IMR-90 (cell line): ENCODE results near the gene LDLRAD3. TPM values are rescaled to one million over a fixed set of nuclear protein-coding genes. Genes with fewer than 3 reads are reported as not detected.

Experiments used
- ATAC-seq: fragments of 200-7000 bp; cut with Tn5 transposase; 2 replicates; pipeline ENCODE4 v1.9.1; 2020; ENCODE audit warnings: low read depth, mild to moderate bottlenecking, moderate library complexity
- BruUV-seq: library from RNA; stranded (reverse); fragments of 400-500 nt; replicated peaks from 2 replicates; lab custom pipeline; 2021; lab: Mats Ljungman, UMichigan
- CTCF ChIA-PET: fragments of 300-600 bp; formaldehyde crosslinking; extraction: SDS; loops from one replicate; lab custom pipeline; 2021; ENCODE audit warnings: antibody characterized with exemption; lab: Yijun Ruan, JAX
- POLR2A ChIA-PET: fragments of 300-600 bp; sonication (Branson Sonifier 250); formaldehyde crosslinking; loops from one replicate; lab custom pipeline; 2022; ENCODE audit warnings: antibody characterized with exemption; ENCODE audit not compliant: unreplicated experiment; lab: Charles Lee
- DNase-seq: peaks from one replicate; pipeline ENCODE4 v3.0.0; 2013
- H2AFZ ChIP-seq: replicated peaks from 2 replicates; pipeline ENCODE3; 2013; ENCODE audit warnings: low read length, mild to moderate bottlenecking; ENCODE audit not compliant: poor library complexity
- H2AK5ac ChIP-seq: 2 replicates; pipeline ENCODE4 v1.6.1; 2013; ENCODE audit warnings: low read depth, low read length, inconsistent platforms
- H2AK9ac ChIP-seq: replicated peaks from 2 replicates; pipeline ENCODE3; 2013; ENCODE audit warnings: mild to moderate bottlenecking, low read depth, low read length, moderate library complexity; ENCODE audit not compliant: poor library complexity
- H2BK120ac ChIP-seq: 2 replicates; pipeline ENCODE4 v1.6.1; 2013; ENCODE audit warnings: low read depth, low read length, inconsistent platforms
- H2BK15ac ChIP-seq: 3 replicates; pipeline ENCODE4 v1.6.1; 2013; ENCODE audit warnings: low read depth, low read length, inconsistent platforms
- H2BK20ac ChIP-seq: 2 replicates; pipeline ENCODE4 v1.6.1; 2013; ENCODE audit warnings: low read depth, mild to moderate bottlenecking, inconsistent platforms, low read length, moderate library complexity
- H2BK5ac ChIP-seq: 2 replicates; pipeline ENCODE4 v1.6.1; 2013; ENCODE audit warnings: mild to moderate bottlenecking, low read depth, low read length, inconsistent platforms; ENCODE audit not compliant: poor library complexity, severe bottlenecking
- H3K14ac ChIP-seq: replicated peaks from 2 replicates; pipeline ENCODE4 v1.6.1; 2013; ENCODE audit warnings: low read depth, low read length, inconsistent platforms
- H3K18ac ChIP-seq: 2 replicates; pipeline ENCODE4 v1.6.1; 2013; ENCODE audit warnings: low read depth, low read length, control low read depth
- H3K23ac ChIP-seq: 2 replicates; pipeline ENCODE4 v1.6.1; 2013; ENCODE audit warnings: low read depth, low read length, inconsistent platforms
- H3K27ac ChIP-seq: 2 replicates; pipeline ENCODE4 v1.5.1; 2013; ENCODE audit warnings: mild to moderate bottlenecking, control low read depth, low read length; ENCODE audit not compliant: insufficient read depth
- H3K27me3 ChIP-seq: 2 replicates; pipeline ENCODE4 v1.6.1; 2013; ENCODE audit warnings: low read length; ENCODE audit not compliant: control insufficient read depth, insufficient read depth
- H3K36me3 ChIP-seq: 2 replicates; pipeline ENCODE4 v1.6.1; 2013; ENCODE audit warnings: low read length, mixed read lengths; ENCODE audit not compliant: control insufficient read depth, insufficient read depth
- H3K4ac ChIP-seq: 2 replicates; pipeline ENCODE4 v1.6.1; 2013; ENCODE audit warnings: low read depth, low read length, inconsistent platforms
- H3K4me1 ChIP-seq: 2 replicates; pipeline ENCODE4 v1.6.1; 2013; ENCODE audit warnings: low read length, mixed read lengths; ENCODE audit not compliant: control insufficient read depth, insufficient read depth
- H3K4me2 ChIP-seq: 2 replicates; pipeline ENCODE4 v1.6.1; 2013; ENCODE audit warnings: low read depth, mild to moderate bottlenecking, control low read depth, low read length, moderate library complexity
- H3K4me3 ChIP-seq: 2 replicates; pipeline ENCODE4 v1.5.1; 2013; ENCODE audit warnings: low read depth, mild to moderate bottlenecking, control low read depth, low read length, moderate library complexity; ENCODE audit not compliant: insufficient read depth
- H3K56ac ChIP-seq: 2 replicates; pipeline ENCODE4 v1.6.1; 2013; ENCODE audit warnings: low read length, inconsistent platforms; ENCODE audit not compliant: insufficient read depth; ENCODE audit errors: extremely low read depth
- H3K79me1 ChIP-seq, 2 experiments: 2 replicates each; pipeline ENCODE4 v1.6.1; 2013; ENCODE audit warnings: low read length in 2 of 2, inconsistent platforms in 1 of 2, low read depth in 1 of 2
- H3K9ac ChIP-seq: 2 replicates; pipeline ENCODE4 v1.6.1; 2013; ENCODE audit warnings: low read depth, low read length, control low read depth
- H3K9me1 ChIP-seq: 2 replicates; pipeline ENCODE4 v1.6.1; 2013; ENCODE audit warnings: low read length, inconsistent platforms; ENCODE audit not compliant: insufficient read depth
- H3K9me3 ChIP-seq: 2 replicates; pipeline ENCODE4 v1.6.1; 2013; ENCODE audit warnings: low read length; ENCODE audit not compliant: control insufficient read depth, insufficient read depth
- H4K20me1 ChIP-seq: 2 replicates; pipeline ENCODE4 v1.6.1; 2013; ENCODE audit warnings: low read length, inconsistent platforms; ENCODE audit not compliant: insufficient read depth
- H4K5ac ChIP-seq: 2 replicates; pipeline ENCODE4 v1.6.1; 2013; ENCODE audit warnings: mild to moderate bottlenecking, low read depth, low read length, control low read depth
- H4K8ac ChIP-seq, 2 experiments: 2 replicates each; pipeline ENCODE4 v1.6.1; 2013; ENCODE audit warnings: low read depth in 2 of 2, low read length in 2 of 2, control low read depth in 1 of 2, inconsistent platforms in 1 of 2
- H4K91ac ChIP-seq: 2 replicates; pipeline ENCODE4 v1.6.1; 2013; ENCODE audit warnings: low read depth, low read length, inconsistent platforms; ENCODE audit not compliant: insufficient read depth
- FOS ChIP-seq: fragments of 150-350 bp; IDR thresholded peaks from 2 replicates; pipeline ENCODE4 v1.6.1; 2016; ENCODE audit warnings: low read depth, low read length
- RAD21 ChIP-seq: IDR thresholded peaks from 2 replicates; pipeline ENCODE4 v1.6.1; 2012; ENCODE audit warnings: low read length, improper control_type of control experiment
- RCOR1 ChIP-seq: IDR thresholded peaks from 2 replicates; pipeline ENCODE4 v1.6.1; 2012; ENCODE audit warnings: mild to moderate bottlenecking, low read length, improper control_type of control experiment; ENCODE audit not compliant: insufficient replicate concordance
- RFX5 ChIP-seq: IDR thresholded peaks from 2 replicates; pipeline ENCODE4 v1.8.0; 2012; ENCODE audit warnings: low read depth, mild to moderate bottlenecking, low read length, moderate library complexity
- SMC3 ChIP-seq: fragments of 150-350 bp; IDR thresholded peaks from 2 replicates; pipeline ENCODE4 v1.6.1; 2016; ENCODE audit warnings: low read depth, mild to moderate bottlenecking, antibody characterized with exemption, low read length, moderate library complexity
- WGBS, 2 experiments: methylation state at CpG; one replicate each; pipeline versions ENCODE4 v1.1.5 to v1.1.7; 2013; ENCODE audit warnings: missing lambda C conversion rate in 2 of 2; ENCODE audit not compliant: insufficient read length in 1 of 2; ENCODE audit errors: extremely low coverage in 2 of 2; 5-methylcytosine and 5-hydroxymethylcytosine counted together
- dilution Hi-C: fragments of 300-500 bp; cut with HindIII; formaldehyde crosslinking; loops from one replicate; pipeline ENCODE4 v1.14.3; 2018; ENCODE audit warnings: low sequenced_read_pairs; ENCODE audit not compliant: unreplicated experiment
- in situ Hi-C: fragments of 300-500 bp; cut with MboI; formaldehyde crosslinking; loops from 3 replicates; pipeline ENCODE4 v1.14.3; 2019; ENCODE audit warnings: low sequenced_read_pairs, inconsistent platforms, mixed read lengths
- intact Hi-C: fragments of 100-400 bp; cut with micrococcal nuclease; formaldehyde crosslinking; loops from 2 replicates; pipeline ENCODE4 v1.10.0; 2022
- polyA plus RNA-seq, 3 experiments: library from polyadenylated mRNA; depleted of rRNA; stranded (reverse); fragments of >200 nt; gene quantifications; 2 replicates each; pipeline ENCODE4 v1.2.3, GENCODE V29; 2012; ENCODE audit warnings: low replicate concordance in 1 of 3
- total RNA-seq: library from RNA; depleted of rRNA; stranded (reverse); fragments of >200 nt; gene quantifications from 2 replicates; pipeline ENCODE4 v1.2.3, GENCODE V29; 2012

LDLRAD3 gene
- total and polyA plus RNA-seq, 2 of the 4 experiments (the other 2 are of a cell fraction) = 2.7 to 6.4 TPM

GRCh38 chr11:35934981-35935380, 8.9 kb upstream of the LDLRAD3 start:
- Histone ChIP-seq H4K5ac (no peak overlapping the region), H4K91ac (no peak overlapping the region), H4K20me1 (no peaks in the 10 kb centered on the region), H3K18ac (no peak overlapping the region), H4K8ac (no peak overlapping the region), H2AK5ac (no peak overlapping the region), H2AFZ (no peak overlapping the region), H3K14ac (no peak overlapping the region), H3K56ac (no peak overlapping the region), H2BK20ac (no peak overlapping the region), H2BK120ac (no peak overlapping the region), H3K4me1 (peaks cover 2% of the 10 kb centered on the region; the same call in 1 of the 2 replicates), H2BK5ac (no peak overlapping the region), H3K4me3 (no peak overlapping the region), H3K4ac (no peak overlapping the region), H3K23ac (no peak overlapping the region), H3K79me1 (no peaks in the 10 kb centered on the region), H3K9me3 (no peaks in the 10 kb centered on the region), H3K36me3 (no peaks in the 10 kb centered on the region), H2BK15ac (no peak overlapping the region), H3K27ac (no peak overlapping the region), H3K4me2 (no peak overlapping the region), H2AK9ac (no peak overlapping the region), H3K9ac (no peak overlapping the region), H3K27me3 (peaks cover 23% of the 10 kb centered on the region), H3K9me1 (no peaks in the 10 kb centered on the region)
- dilution Hi-C loops (no loop called here), in situ Hi-C loops (no loop called here), intact Hi-C loops (no loop called here)
- WGBS, 2 experiments = no CpG with 5 or more reads among the region's 4 CpGs
- BruUV-seq = no TSS peak
- no peak for ATAC-seq
- no peak for DNase-seq
- ChIA-PET CTCF (no interaction called here), POLR2A (no interaction called here)
- TF ChIP-seq RFX5 = no peak
- no peak for TF ChIP-seq RCOR1
- no peak for TF ChIP-seq RAD21
- no peak for TF ChIP-seq FOS
- TF ChIP-seq SMC3 = no peak
